Neural cell (in vitro differentiated cells): ENCODE results near the gene CLIC4. TPM values are rescaled to one million over a fixed set of nuclear protein-coding genes. Genes with fewer than 3 reads are reported as not detected.
"Not testable (repeated sequence)": the region's sequence is repeated elsewhere in the genome, so short reads cannot be mapped to it uniquely, and the experiment has no call there.

Experiments
- H2AFZ ChIP-seq: fragments of 200-600, 300-800 bp; sonication (generic), shearing (Covaris generic); 2 replicates; pipeline ENCODE4 v1.6.0; 2014; ENCODE audit warnings: low read depth, mild to moderate bottlenecking, antibody characterized with exemption, low read length, moderate library complexity
- H3F3A ChIP-seq: fragments of 200-600 bp; shearing (Covaris generic); 2 replicates; pipeline ENCODE4 v1.6.1; 2016; ENCODE audit warnings: mild to moderate bottlenecking, moderate library complexity, mixed read lengths, antibody characterized with exemption, low read length; ENCODE audit not compliant: insufficient read depth, poor library complexity, severe bottlenecking
- H3K27ac ChIP-seq: fragments of 200-600, 300-800 bp; sonication (generic), shearing (Covaris generic); 2 replicates; pipeline ENCODE4 v1.5.1; 2014; ENCODE audit warnings: mild to moderate bottlenecking, low read length, moderate library complexity
- H3K27me3 ChIP-seq: fragments of 300-800, 200-600 bp; sonication (generic), shearing (Covaris generic); 2 replicates; pipeline ENCODE4 v1.6.0; 2014; ENCODE audit warnings: mild to moderate bottlenecking, low read depth, low read length, moderate library complexity; ENCODE audit not compliant: insufficient read depth
- H3K36me3 ChIP-seq: fragments of 300-800, 200-600 bp; sonication (generic), shearing (Covaris generic); 2 replicates; pipeline ENCODE4 v1.5.1; 2014; ENCODE audit warnings: mild to moderate bottlenecking, antibody characterized with exemption, low read length, moderate library complexity; ENCODE audit not compliant: insufficient read depth
- H3K4me2 ChIP-seq: fragments of 300-800, 200-600 bp; sonication (generic), shearing (Covaris generic); 2 replicates; pipeline ENCODE4 v1.6.0; 2014; ENCODE audit warnings: mild to moderate bottlenecking, low read length
- H3K4me3 ChIP-seq: fragments of 300-800, 200-600 bp; sonication (generic), shearing (Covaris generic); 2 replicates; pipeline ENCODE4 v1.5.1; 2014; ENCODE audit warnings: mild to moderate bottlenecking, low read length, moderate library complexity
- H3K79me2 ChIP-seq: fragments of 200-600 bp; shearing (Covaris generic); replicated peaks from 2 replicates; pipeline ENCODE4 v1.6.0; 2014; ENCODE audit warnings: mild to moderate bottlenecking, low read length, moderate library complexity; ENCODE audit not compliant: insufficient read depth
- H3K9ac ChIP-seq: fragments of 300-800, 200-600 bp; sonication (generic), shearing (Covaris generic); 2 replicates; pipeline ENCODE4 v1.6.1; 2016; ENCODE audit warnings: mild to moderate bottlenecking, low read length, mixed read lengths
- H3K9me2 ChIP-seq: fragments of 200-600 bp; shearing (Covaris generic); 2 replicates; pipeline ENCODE4 v1.6.1; 2016; ENCODE audit warnings: mild to moderate bottlenecking, low read length, mixed read lengths; ENCODE audit not compliant: insufficient read depth
- H3K9me3 ChIP-seq: fragments of 200-600, 300-800 bp; sonication (generic), shearing (Covaris generic); 2 replicates; pipeline ENCODE4 v1.6.1; 2016; ENCODE audit warnings: mild to moderate bottlenecking, mixed run types, low read length, moderate library complexity, mixed read lengths
- H4K20me1 ChIP-seq: fragments of 200-600 bp; shearing (Covaris generic); 2 replicates; pipeline ENCODE4 v1.6.1; 2016; ENCODE audit warnings: mild to moderate bottlenecking, mixed run types; ENCODE audit not compliant: insufficient read depth
- EP300 ChIP-seq: fragments of 450-650 bp; conservative IDR thresholded peaks from 2 replicates; pipeline ENCODE4 v1.6.1; 2014; ENCODE audit warnings: antibody characterized with exemption, mild to moderate bottlenecking, moderate library complexity; ENCODE audit not compliant: poor library complexity, severe bottlenecking
- EZH2 ChIP-seq: fragments of 200-600, 300-800 bp; shearing (Covaris generic), sonication (generic); IDR thresholded peaks from 2 replicates; pipeline ENCODE4 v1.6.1; 2014; ENCODE audit warnings: antibody characterized with exemption, low read length, borderline replicate concordance, mild to moderate bottlenecking; ENCODE audit not compliant: insufficient read depth, poor library complexity, severe bottlenecking
- MXI1 ChIP-seq: fragments of 450-650 bp; conservative IDR thresholded peaks from 2 replicates; pipeline ENCODE4 v1.6.1; 2014; ENCODE audit warnings: antibody characterized with exemption, mild to moderate bottlenecking; ENCODE audit not compliant: poor library complexity, severe bottlenecking
- POLR2AphosphoS5 ChIP-seq: IDR thresholded peaks from 2 replicates; pipeline ENCODE4 v1.6.1; 2012
- RAD21 ChIP-seq: fragments of 450-650 bp; conservative IDR thresholded peaks from 2 replicates; pipeline ENCODE4 v1.6.1; 2014; ENCODE audit warnings: antibody characterized with exemption, mild to moderate bottlenecking, moderate library complexity
- SMC3 ChIP-seq: fragments of 450-650 bp; conservative IDR thresholded peaks from 2 replicates; pipeline ENCODE4 v1.6.1; 2014; ENCODE audit warnings: antibody characterized with exemption, mild to moderate bottlenecking, moderate library complexity; ENCODE audit not compliant: poor library complexity
- TAF1 ChIP-seq: IDR thresholded peaks from 2 replicates; pipeline ENCODE4 v1.6.1; 2012; ENCODE audit warnings: low read depth
- polyA plus RNA-seq: library from polyadenylated mRNA; depleted of rRNA; stranded (reverse); fragments of >200 nt; gene quantifications from 2 replicates; pipeline ENCODE4 v1.2.3, GENCODE V29; 2014
- TF ChIP-seq, protein P1 (sequence below): fragments of 450-650 bp; IDR thresholded peaks from 2 replicates; pipeline ENCODE4 v1.5.1; 2014; ENCODE audit warnings: antibody characterized with exemption, mild to moderate bottlenecking, moderate library complexity; ENCODE audit not compliant: poor library complexity, severe bottlenecking
- TF ChIP-seq, protein P2 (sequence below): IDR thresholded peaks from 2 replicates; pipeline ENCODE4 v1.6.1; 2012; ENCODE audit warnings: borderline replicate concordance

CLIC4 gene
- polyA plus RNA-seq, 1 donor from 2014 or later, result 133 TPM

DNA sequence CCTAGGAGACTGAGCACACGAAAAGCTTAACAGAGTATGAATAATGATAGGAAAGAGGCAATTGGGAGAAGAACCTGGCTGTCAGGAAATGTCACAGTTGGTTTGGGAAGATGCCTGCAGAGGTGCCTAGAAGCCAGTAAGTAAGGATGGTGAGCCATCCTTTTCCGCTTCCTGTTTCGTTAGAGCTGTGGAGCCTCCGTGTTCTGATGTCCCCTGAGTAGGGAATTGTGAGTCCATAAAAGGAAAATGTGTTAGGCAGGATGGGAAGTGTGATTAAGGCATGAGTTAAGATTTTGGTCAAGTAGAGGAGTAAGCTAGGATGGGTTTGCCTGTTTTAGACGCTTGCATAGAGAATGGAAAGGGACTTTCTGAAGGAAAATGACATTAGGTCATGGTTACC, 9.0 kb downstream of the CLIC4 start:
- Histone ChIP-seq H3F3A (no peaks in the 10 kb centered on the region), H3K79me2 (peaks cover 87% of the 10 kb centered on the region), H3K9me2 (no peaks in the 10 kb centered on the region), H3K4me3 (no peak overlapping the region), H3K9me3 (no peaks in the 10 kb centered on the region), H3K36me3 (no peaks in the 10 kb centered on the region), H3K9ac (no peak overlapping the region), H4K20me1 (peaks cover 2% of the 10 kb centered on the region), H3K27ac (no peak overlapping the region), H3K4me2 (no peak overlapping the region), H3K27me3 (no peaks in the 10 kb centered on the region), H2AFZ (no peak overlapping the region)
- TF ChIP-seq EP300, result no peak

DNA sequence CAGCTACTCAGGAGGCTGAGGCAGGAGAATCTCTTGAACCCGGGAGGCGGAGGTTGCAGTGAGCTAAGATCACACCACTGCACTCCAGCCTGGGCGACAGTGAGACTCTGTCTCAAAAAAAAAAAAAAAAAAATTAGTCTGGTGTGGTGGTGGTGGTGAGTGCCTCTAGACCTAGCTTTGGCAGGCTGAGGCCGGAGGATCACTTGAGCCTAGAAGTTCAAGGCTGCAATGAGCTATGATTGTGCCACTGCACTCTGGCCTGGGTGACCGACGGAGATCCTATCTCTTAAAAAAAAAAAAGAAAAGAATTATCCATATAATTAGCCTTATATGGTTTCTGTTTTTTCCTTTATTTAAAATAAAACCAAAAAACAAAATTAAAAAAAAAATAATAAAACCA, 10.1 kb downstream of the CLIC4 start:
- H3K79me2 ChIP-seq, result peaks cover 87% of the 10 kb centered on the region
- not testable (repeated sequence) for H4K20me1 ChIP-seq, H2AFZ ChIP-seq, H3K4me2 ChIP-seq, H3K9ac ChIP-seq, H3K9me2 ChIP-seq, H3K27me3 ChIP-seq, H3F3A ChIP-seq, H3K27ac ChIP-seq, H3K36me3 ChIP-seq, H3K4me3 ChIP-seq, H3K9me3 ChIP-seq

DNA sequence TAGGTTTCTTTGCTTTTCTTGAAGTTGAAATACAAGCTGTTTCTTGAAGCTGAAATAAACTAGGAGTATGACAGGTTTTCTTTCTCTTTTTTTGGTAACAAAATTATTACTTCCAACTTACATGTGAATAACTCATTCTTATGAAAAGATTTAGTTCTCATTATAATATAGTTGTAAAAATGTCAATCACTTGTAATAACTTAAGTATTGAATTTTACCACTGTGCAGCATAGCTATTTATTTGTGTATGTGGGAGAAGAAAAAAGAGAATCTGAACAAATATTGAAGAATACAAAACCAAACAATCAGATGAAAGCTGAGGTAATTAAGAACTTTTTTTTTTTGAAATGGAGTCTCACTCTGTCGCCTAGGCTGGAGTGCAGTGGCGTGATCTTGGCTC, 11.1 kb downstream of the CLIC4 start:
- H3K4me2 ChIP-seq, result no peak overlapping the region
- TF ChIP-seq TAF1 (no peak), RAD21 (no peak), MXI1 (no peak), EZH2 (no peak), EP300 (no peak), SMC3 (no peak), POLR2AphosphoS5 (no peak)
- TF ChIP-seq, protein P1, sequence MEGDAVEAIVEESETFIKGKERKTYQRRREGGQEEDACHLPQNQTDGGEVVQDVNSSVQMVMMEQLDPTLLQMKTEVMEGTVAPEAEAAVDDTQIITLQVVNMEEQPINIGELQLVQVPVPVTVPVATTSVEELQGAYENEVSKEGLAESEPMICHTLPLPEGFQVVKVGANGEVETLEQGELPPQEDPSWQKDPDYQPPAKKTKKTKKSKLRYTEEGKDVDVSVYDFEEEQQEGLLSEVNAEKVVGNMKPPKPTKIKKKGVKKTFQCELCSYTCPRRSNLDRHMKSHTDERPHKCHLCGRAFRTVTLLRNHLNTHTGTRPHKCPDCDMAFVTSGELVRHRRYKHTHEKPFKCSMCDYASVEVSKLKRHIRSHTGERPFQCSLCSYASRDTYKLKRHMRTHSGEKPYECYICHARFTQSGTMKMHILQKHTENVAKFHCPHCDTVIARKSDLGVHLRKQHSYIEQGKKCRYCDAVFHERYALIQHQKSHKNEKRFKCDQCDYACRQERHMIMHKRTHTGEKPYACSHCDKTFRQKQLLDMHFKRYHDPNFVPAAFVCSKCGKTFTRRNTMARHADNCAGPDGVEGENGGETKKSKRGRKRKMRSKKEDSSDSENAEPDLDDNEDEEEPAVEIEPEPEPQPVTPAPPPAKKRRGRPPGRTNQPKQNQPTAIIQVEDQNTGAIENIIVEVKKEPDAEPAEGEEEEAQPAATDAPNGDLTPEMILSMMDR, result no peak
- TF ChIP-seq, protein P2, sequence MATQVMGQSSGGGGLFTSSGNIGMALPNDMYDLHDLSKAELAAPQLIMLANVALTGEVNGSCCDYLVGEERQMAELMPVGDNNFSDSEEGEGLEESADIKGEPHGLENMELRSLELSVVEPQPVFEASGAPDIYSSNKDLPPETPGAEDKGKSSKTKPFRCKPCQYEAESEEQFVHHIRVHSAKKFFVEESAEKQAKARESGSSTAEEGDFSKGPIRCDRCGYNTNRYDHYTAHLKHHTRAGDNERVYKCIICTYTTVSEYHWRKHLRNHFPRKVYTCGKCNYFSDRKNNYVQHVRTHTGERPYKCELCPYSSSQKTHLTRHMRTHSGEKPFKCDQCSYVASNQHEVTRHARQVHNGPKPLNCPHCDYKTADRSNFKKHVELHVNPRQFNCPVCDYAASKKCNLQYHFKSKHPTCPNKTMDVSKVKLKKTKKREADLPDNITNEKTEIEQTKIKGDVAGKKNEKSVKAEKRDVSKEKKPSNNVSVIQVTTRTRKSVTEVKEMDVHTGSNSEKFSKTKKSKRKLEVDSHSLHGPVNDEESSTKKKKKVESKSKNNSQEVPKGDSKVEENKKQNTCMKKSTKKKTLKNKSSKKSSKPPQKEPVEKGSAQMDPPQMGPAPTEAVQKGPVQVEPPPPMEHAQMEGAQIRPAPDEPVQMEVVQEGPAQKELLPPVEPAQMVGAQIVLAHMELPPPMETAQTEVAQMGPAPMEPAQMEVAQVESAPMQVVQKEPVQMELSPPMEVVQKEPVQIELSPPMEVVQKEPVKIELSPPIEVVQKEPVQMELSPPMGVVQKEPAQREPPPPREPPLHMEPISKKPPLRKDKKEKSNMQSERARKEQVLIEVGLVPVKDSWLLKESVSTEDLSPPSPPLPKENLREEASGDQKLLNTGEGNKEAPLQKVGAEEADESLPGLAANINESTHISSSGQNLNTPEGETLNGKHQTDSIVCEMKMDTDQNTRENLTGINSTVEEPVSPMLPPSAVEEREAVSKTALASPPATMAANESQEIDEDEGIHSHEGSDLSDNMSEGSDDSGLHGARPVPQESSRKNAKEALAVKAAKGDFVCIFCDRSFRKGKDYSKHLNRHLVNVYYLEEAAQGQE, result no peak
- H3K4me3 ChIP-seq, result no peak overlapping the region
- H3K27ac ChIP-seq, result no peak overlapping the region
- H2AFZ ChIP-seq, result no peak overlapping the region
- no peaks in the 10 kb centered on the region for H3K36me3 ChIP-seq
- H3K79me2 ChIP-seq, result peaks cover 87% of the 10 kb centered on the region
- no peaks in the 10 kb centered on the region for H3K27me3 ChIP-seq
- no peaks in the 10 kb centered on the region for H4K20me1 ChIP-seq
- no peak overlapping the region for H3K9ac ChIP-seq
- no peaks in the 10 kb centered on the region for H3K9me3 ChIP-seq
- H3F3A ChIP-seq, result no peaks in the 10 kb centered on the region
- H3K9me2 ChIP-seq, result no peaks in the 10 kb centered on the region
